Astrocyte of the hippocampus (primary cell): ENCODE measurements around the gene TRDN.
"Not testable (repeated sequence)": the region's sequence is repeated elsewhere in the genome, so short reads cannot be mapped to it uniquely, and the experiment has no call there.

Source experiments
- DNase-seq: peaks from one replicate; pipeline ENCODE4 v3.0.0; 2011; ENCODE audit warnings: low read depth, low spot score

The TRDN gene

GRCh38 chr6:123507582-123507981 lies 129.2 kb downstream of the TRDN start:
- no peak for DNase-seq

- DNase-seq: no peak
Measured at GRCh38 chr6:123503619-123504018, 133.1 kb downstream of the TRDN start.

- no peak for DNase-seq
Measured at GRCh38 chr6:123497025-123497424, 139.7 kb downstream of the TRDN start.

GRCh38 chr6:123489589-123489988 lies 147.2 kb downstream of the TRDN start:
- no peak for DNase-seq

DNA sequence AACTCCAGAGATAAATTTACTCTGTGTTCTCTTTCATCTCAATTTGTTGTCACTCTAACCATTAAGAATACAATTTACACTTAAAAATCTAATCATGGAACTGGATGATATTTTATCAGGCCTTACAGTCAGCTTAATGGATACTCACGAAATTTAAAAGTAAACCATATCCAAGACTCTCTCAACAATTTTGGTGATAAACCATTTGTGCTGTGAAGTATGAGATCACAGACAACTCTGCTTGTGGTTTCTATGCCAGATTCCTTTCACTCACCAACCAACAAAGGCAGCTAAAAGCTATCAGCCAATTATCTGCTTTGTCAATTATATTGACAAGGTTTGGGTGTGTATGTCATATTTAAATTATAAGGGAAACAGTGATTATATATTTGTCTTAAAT lies 155.8 kb downstream of the TRDN start:
- peak; percentile 2 for DNase-seq

DNA sequence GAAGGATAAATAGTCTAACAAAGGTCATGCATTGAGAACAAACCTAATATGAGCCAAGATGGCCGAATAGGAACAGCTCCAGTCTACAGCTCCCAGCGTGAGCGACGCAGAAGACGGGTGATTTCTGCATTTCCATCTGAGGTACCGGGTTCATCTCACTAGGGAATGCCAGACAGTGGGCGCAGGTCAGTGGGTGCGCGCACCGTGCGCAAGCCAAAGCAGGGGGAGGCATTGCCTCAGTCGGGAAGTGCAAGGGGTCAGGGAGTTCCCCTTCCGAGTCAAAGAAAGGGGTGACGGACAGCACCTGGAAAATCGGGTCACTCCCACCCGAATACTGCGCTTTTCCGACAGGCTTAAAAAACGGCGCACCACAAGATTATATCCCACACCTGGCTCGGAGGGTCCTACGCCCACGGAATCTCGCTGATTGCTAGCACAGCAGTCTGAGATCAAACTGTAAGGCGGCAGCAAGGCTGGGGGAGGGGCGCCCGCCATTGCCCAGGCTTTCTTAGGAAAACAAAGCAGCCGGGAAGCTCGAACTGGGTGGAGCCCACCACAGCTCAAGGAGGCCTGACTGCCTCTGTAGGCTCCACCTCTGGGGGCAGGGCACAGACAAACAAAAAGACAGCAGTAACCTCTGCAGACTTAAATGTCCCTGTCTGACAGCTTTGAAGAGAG lies 164.6 kb downstream of the TRDN start:
- DNase-seq: not testable (repeated sequence)

GRCh38 chr6:123467392-123467791 lies 169.4 kb downstream of the TRDN start:
- peak; percentile 1 for DNase-seq

GRCh38 chr6:123462152-123462551 lies 174.6 kb downstream of the TRDN start:
- no peak for DNase-seq

- DNase-seq: no peak
Measured at GRCh38 chr6:123458218-123458617, 178.5 kb downstream of the TRDN start.

DNA sequence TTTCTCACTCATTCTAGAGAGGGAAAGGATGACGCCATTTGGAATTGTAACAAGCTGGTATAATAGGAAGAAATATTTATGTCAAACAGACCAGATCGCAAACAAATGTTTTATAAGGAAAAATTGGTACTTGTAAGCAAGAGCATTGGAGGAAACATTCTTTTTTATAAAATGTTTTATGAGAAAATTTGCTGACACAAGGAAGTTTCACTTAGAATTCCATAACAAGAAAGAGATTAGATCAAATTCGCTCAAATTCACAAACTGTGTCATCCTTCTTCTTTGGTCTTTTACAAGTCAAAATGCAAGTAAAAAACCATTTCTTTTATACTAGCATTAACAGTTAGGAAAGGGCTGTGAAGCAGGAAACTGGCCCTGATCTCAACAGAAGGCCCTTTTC lies 179.9 kb downstream of the TRDN start:
- no peak for DNase-seq

GRCh38 chr6:123454448-123454847 lies 182.3 kb downstream of the TRDN start:
- no peak for DNase-seq

DNA sequence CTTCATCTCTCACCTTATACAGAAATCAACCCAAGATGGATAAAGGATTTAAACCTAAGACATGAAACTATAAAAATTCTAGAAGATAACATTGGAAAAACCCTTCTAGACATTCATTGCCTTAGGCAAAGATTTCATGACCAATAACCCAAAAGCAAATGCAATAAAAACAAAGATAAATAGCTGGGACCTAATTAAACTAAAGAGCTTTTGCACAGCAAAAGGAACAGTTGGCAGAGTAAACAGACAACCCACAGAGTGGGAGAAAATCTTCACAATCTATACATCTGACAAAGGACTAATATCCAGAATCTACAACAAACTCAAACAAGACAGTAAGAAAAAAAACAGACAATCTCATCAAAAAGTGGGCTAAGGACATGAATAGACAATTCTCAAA lies 183.7 kb downstream of the TRDN start:
- DNase-seq: not testable (repeated sequence)

GRCh38 chr6:123448306-123448884 lies 188.4 kb downstream of the TRDN start:
- no peak for DNase-seq

- DNase-seq: no peak
Measured at GRCh38 chr6:123447315-123447937, 189.3 kb downstream of the TRDN start.

GRCh38 chr6:123439371-123439770 lies 197.4 kb downstream of the TRDN start:
- DNase-seq: no peak

DNA sequence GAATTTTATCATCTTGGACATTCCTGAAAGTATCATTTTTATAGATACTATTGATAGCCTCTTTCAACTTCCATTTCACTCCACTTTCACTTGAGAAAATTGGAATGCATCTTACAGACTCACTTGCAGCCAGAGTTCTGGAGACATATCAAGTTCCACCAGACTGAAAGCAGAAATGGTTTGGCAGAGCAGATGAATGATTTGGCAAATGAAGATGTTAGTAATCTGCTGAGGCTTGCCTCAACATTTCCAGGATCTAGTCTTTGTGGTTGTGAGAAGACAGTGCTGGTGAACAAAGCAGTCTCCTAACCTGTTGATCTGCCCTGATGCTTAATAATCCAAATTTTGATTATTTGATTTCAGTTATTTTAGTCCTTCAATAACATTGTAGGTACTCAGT lies 202.6 kb downstream of the TRDN start:
- DNase-seq: peak; percentile 55

GRCh38 chr6:123430970-123431369 lies 205.8 kb downstream of the TRDN start:
- DNase-seq: peak; percentile 1

DNA sequence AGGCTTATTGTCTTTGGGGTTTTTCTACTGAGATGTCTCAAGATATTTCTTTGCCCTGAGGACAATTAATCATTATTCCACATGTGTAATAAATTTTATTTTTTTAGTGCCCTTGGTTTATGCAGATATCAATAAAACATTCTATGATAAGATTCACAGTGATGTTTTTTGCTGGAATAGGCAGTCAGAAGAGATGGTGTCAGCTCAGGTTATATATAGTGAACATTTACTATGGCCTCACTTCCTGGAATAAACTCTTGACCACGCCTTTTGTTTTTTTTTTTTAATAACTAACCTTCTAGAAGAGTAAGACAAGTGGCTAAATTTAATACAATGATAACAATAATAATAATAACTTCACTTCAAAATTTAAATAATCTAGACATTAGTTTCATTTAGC lies 209.7 kb downstream of the TRDN start:
- no peak for DNase-seq

GRCh38 chr6:123423130-123423529 lies 213.6 kb downstream of the TRDN start:
- DNase-seq: no peak

GRCh38 chr6:123420512-123420911 lies 216.2 kb downstream of the TRDN start:
- DNase-seq: no peak

- DNase-seq: no peak
Measured at GRCh38 chr6:123418071-123418470, 218.7 kb downstream of the TRDN start.

DNA sequence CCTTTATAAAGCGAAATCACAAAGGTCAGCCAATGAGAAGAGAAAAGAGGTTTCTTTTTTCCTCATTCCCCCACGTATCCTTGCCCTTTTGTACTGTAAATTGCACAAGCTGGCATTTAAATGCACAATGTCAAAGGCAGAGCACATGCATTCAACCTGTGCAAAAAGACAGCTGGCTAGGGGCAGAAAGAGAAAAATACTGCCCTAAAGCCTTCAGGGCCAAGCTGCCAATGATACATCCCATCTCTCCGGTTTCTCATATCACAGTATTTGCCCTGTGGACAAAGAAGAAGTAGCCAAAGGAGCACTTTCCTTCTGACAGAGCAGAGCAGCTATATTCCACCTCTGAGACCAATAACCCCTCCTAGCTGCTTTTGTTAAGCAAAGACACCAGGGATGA lies 219.2 kb downstream of the TRDN start:
- no peak for DNase-seq

DNA sequence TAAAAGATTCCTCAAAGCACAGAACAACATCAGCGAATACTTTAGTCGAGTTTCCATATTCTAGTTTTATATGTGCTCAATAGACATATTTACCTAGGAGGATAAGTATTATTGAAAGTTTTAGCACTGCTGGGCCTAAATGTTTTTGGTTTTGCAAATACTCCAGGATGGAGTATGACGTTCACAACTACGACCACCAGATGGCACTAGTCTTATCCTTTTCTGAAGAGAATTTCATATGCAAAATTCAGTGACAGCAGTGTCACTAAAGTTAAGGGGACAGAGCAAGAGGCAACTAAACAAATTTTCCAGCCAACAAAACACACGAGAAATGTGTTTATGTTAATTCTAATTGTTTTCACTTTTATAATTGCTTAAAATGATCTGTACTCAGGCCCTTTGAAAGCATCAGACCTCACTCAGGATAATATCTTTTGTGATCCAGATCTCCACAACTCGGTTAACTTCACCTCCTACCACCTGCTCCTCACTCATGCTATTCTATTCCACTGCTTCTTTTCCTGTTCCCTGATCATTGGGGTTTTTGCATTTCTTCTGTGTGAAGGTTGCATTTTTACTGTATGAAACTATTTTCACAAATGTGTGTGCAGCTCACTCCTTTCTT lies 220.8 kb downstream of the TRDN start:
- peak; percentile 75 for DNase-seq
